ENCODE measurements around the gene FAM221B. TPM values are rescaled to one million over a fixed set of nuclear protein-coding genes. Genes with fewer than 3 reads are reported as not detected.

The FAM221B gene
- total RNA-seq, 4 donors from 2014 or later = not detected

GRCh38 chr9:35806101-35806500 lies 22.4 kb downstream of the FAM221B start:
- TF ChIP-seq CTCF (IDR thresholded peaks at IDR 0.05) = no peak
- TF ChIP-seq POLR2A (IDR thresholded peaks at IDR 0.05) = no peak
- no peak for TF ChIP-seq POLR2AphosphoS5 (IDR thresholded peaks at IDR 0.05)
- no peak for TF ChIP-seq EP300 (IDR thresholded peaks at IDR 0.05)
- Histone ChIP-seq H3K27ac (no peak overlapping the region), H3K4me3 (no peak overlapping the region), H3K9me3 (no peaks in the 10 kb centered on the region), H3K27me3 (no peaks in the 10 kb centered on the region), H3K36me3 (peaks cover 0 to 90% of the 10 kb centered on the region in 2 donors), H3K4me1 (peaks cover 0 to 10% (median 2%) of the 10 kb centered on the region in 3 donors)
- ATAC-seq = no peak
- 93 to 100% methylated on average over 6 to 7 of the region's 8 CpGs for WGBS, 2 donors (ENCODE audit: low coverage in 1 of 2)

- H3K27me3 ChIP-seq = no peaks in the 10 kb centered on the region
- H3K9me3 ChIP-seq = no peaks in the 10 kb centered on the region
- peaks cover 0 to 11% (median 0%) of the 10 kb centered on the region in 3 donors for H3K4me1 ChIP-seq
- 88 to 90% methylated on average over 9 to 11 of the region's 13 CpGs for WGBS, 2 donors (ENCODE audit: low coverage in 1 of 2)
- no peak for ATAC-seq
- no peak for TF ChIP-seq POLR2AphosphoS5 (IDR thresholded peaks at IDR 0.05)
- no peak for TF ChIP-seq CTCF (IDR thresholded peaks at IDR 0.05)
- TF ChIP-seq POLR2A (IDR thresholded peaks at IDR 0.05) = no peak
- no peak for TF ChIP-seq EP300 (IDR thresholded peaks at IDR 0.05)
- H3K36me3 ChIP-seq = peaks cover 0 to 75% of the 10 kb centered on the region in 2 donors
- H3K27ac ChIP-seq = no peak overlapping the region
- no peak overlapping the region for H3K4me3 ChIP-seq
These were observed 27.0 kb downstream of the FAM221B start for GRCh38 chr9:35801328-35802128.

- Histone ChIP-seq H3K36me3 (peaks cover 0 to 65% of the 10 kb centered on the region in 2 donors), H3K27ac (no peak overlapping the region), H3K9me3 (no peaks in the 10 kb centered on the region), H3K27me3 (no peaks in the 10 kb centered on the region), H3K4me3 (no peak overlapping the region), H3K4me1 (peaks cover 0 to 11% (median 3%) of the 10 kb centered on the region in 3 donors)
- WGBS, 2 donors (ENCODE audit: low coverage in 1 of 2) = 59 to 90% methylated on average over 2 to 5 of the region's 7 CpGs
- ATAC-seq = no peak
- TF ChIP-seq EP300 (IDR thresholded peaks at IDR 0.05) = no peak
These were observed 28.0 kb downstream of the FAM221B start for GRCh38 chr9:35800530-35800929.

GRCh38 chr9:35798658-35799374 lies 29.7 kb downstream of the FAM221B start:
- TF ChIP-seq EP300 (IDR thresholded peaks at IDR 0.05) (no peak), CTCF (IDR thresholded peaks at IDR 0.05) (no peak), POLR2AphosphoS5 (IDR thresholded peaks at IDR 0.05) (no peak), POLR2A (IDR thresholded peaks at IDR 0.05) (no peak)
- Histone ChIP-seq H3K9me3 (no peaks in the 10 kb centered on the region), H3K27ac (no peak overlapping the region), H3K4me1 (peaks cover 0 to 28% (median 9%) of the 10 kb centered on the region in 3 donors), H3K4me3 (no peak overlapping the region), H3K27me3 (no peaks in the 10 kb centered on the region), H3K36me3 (peaks cover 0 to 49% of the 10 kb centered on the region in 2 donors)
- 79 to 80% methylated on average over 1 to 3 of the region's 4 CpGs for WGBS, 2 donors (ENCODE audit: low coverage in 1 of 2)
- ATAC-seq = no peak

GRCh38 chr9:35797311-35798109 lies 31.0 kb downstream of the FAM221B start:
- WGBS, 2 donors (ENCODE audit: low coverage in 1 of 2) = 82 to 84% methylated on average over 4 to 6 of the region's 6 CpGs
- Histone ChIP-seq H3K27ac (no peak overlapping the region), H3K4me3 (no peak overlapping the region), H3K9me3 (no peaks in the 10 kb centered on the region), H3K36me3 (peaks cover 0 to 38% of the 10 kb centered on the region in 2 donors), H3K4me1 (peaks cover 0 to 41% (median 22%) of the 10 kb centered on the region in 3 donors), H3K27me3 (no peaks in the 10 kb centered on the region)
- ATAC-seq = no peak
- no peak for TF ChIP-seq CTCF (IDR thresholded peaks at IDR 0.05)
- TF ChIP-seq POLR2AphosphoS5 (IDR thresholded peaks at IDR 0.05) = no peak
- TF ChIP-seq EP300 (IDR thresholded peaks at IDR 0.05) = no peak
- no peak for TF ChIP-seq POLR2A (IDR thresholded peaks at IDR 0.05)
